ENCODE data around the gene TNNC2. TPM values are rescaled to one million over a fixed set of nuclear protein-coding genes. Genes with fewer than 3 reads are reported as not detected.

Gene TNNC2
- total RNA-seq, 1 donor from 2014 or later: not detected

- Mint-ChIP-seq H3K27me3 (ENCODE audit: unreplicated experiment) (peaks cover 3% of the 10 kb centered on the region), H3K4me3 (ENCODE audit: unreplicated experiment) (peak overlapping the region; percentile 34), H3K36me3 (ENCODE audit: low read depth, unreplicated experiment) (no peaks in the 10 kb centered on the region), H3K9me3 (ENCODE audit: unreplicated experiment) (no peaks in the 10 kb centered on the region), H3K27ac (ENCODE audit: unreplicated experiment) (no peak overlapping the region), H3K4me1 (ENCODE audit: unreplicated experiment) (peaks cover 4% of the 10 kb centered on the region)
- DNase-seq (ENCODE audit: low spot score): no peak
- TF ChIP-seq CTCF (IDR thresholded peaks at IDR 0.05; ENCODE audit: unreplicated experiment): no peak
Observed at GRCh38 chr20:45818239-45818638, 8.9 kb downstream of the TNNC2 start.

GRCh38 chr20:45817376-45818194 lies 9.5 kb downstream of the TNNC2 start:
- Mint-ChIP-seq H3K27me3 (ENCODE audit: unreplicated experiment) (peaks cover 7% of the 10 kb centered on the region), H3K4me3 (ENCODE audit: unreplicated experiment) (no peak overlapping the region), H3K36me3 (ENCODE audit: low read depth, unreplicated experiment) (no peaks in the 10 kb centered on the region), H3K4me1 (ENCODE audit: unreplicated experiment) (peaks cover 9% of the 10 kb centered on the region), H3K27ac (ENCODE audit: unreplicated experiment) (no peak overlapping the region), H3K9me3 (ENCODE audit: unreplicated experiment) (no peaks in the 10 kb centered on the region)
- no peak for TF ChIP-seq CTCF (IDR thresholded peaks at IDR 0.05; ENCODE audit: unreplicated experiment)
- DNase-seq (ENCODE audit: low spot score): no peak

- no peak overlapping the region for H3K4me3 Mint-ChIP-seq (ENCODE audit: unreplicated experiment)
- no peaks in the 10 kb centered on the region for H3K9me3 Mint-ChIP-seq (ENCODE audit: unreplicated experiment)
- H3K27me3 Mint-ChIP-seq (ENCODE audit: unreplicated experiment): peaks cover 8% of the 10 kb centered on the region
- TF ChIP-seq CTCF (IDR thresholded peaks at IDR 0.05; ENCODE audit: unreplicated experiment): no peak
- no peaks in the 10 kb centered on the region for H3K36me3 Mint-ChIP-seq (ENCODE audit: low read depth, unreplicated experiment)
- H3K4me1 Mint-ChIP-seq (ENCODE audit: unreplicated experiment): peaks cover 9% of the 10 kb centered on the region
- no peak for DNase-seq (ENCODE audit: low spot score)
- H3K27ac Mint-ChIP-seq (ENCODE audit: unreplicated experiment): peak overlapping the region; percentile 36
Observed at GRCh38 chr20:45816951-45817350, 10.2 kb downstream of the TNNC2 start.

GRCh38 chr20:45814314-45814713 lies 12.8 kb downstream of the TNNC2 start:
- H3K9me3 Mint-ChIP-seq (ENCODE audit: unreplicated experiment): no peaks in the 10 kb centered on the region
- DNase-seq (ENCODE audit: low spot score): no peak
- H3K27ac Mint-ChIP-seq (ENCODE audit: unreplicated experiment): no peak overlapping the region
- peaks cover 18% of the 10 kb centered on the region for H3K4me1 Mint-ChIP-seq (ENCODE audit: unreplicated experiment)
- H3K4me3 Mint-ChIP-seq (ENCODE audit: unreplicated experiment): no peak overlapping the region
- H3K36me3 Mint-ChIP-seq (ENCODE audit: low read depth, unreplicated experiment): peaks cover 15% of the 10 kb centered on the region
- H3K27me3 Mint-ChIP-seq (ENCODE audit: unreplicated experiment): peaks cover 13% of the 10 kb centered on the region
- no peak for TF ChIP-seq CTCF (IDR thresholded peaks at IDR 0.05; ENCODE audit: unreplicated experiment)

- no peak overlapping the region for H3K27ac Mint-ChIP-seq (ENCODE audit: unreplicated experiment)
- no peaks in the 10 kb centered on the region for H3K9me3 Mint-ChIP-seq (ENCODE audit: unreplicated experiment)
- peaks cover 13% of the 10 kb centered on the region for H3K27me3 Mint-ChIP-seq (ENCODE audit: unreplicated experiment)
- TF ChIP-seq CTCF (IDR thresholded peaks at IDR 0.05; ENCODE audit: unreplicated experiment): no peak
- DNase-seq (ENCODE audit: low spot score): no peak
- H3K36me3 Mint-ChIP-seq (ENCODE audit: low read depth, unreplicated experiment): peaks cover 19% of the 10 kb centered on the region
- H3K4me1 Mint-ChIP-seq (ENCODE audit: unreplicated experiment): peaks cover 19% of the 10 kb centered on the region
- peak overlapping the region; percentile 92 for H3K4me3 Mint-ChIP-seq (ENCODE audit: unreplicated experiment)
Observed at GRCh38 chr20:45813489-45813888, 13.6 kb downstream of the TNNC2 start.

Measured in endothelial cell (in vitro differentiated cells).